Sigmoid colon (tissue), 7 donors: ENCODE data around the gene MAP3K3. TPM values are rescaled to one million over a fixed set of nuclear protein-coding genes. Genes with fewer than 3 reads are reported as not detected.
A peak's percentile ranks its signal among the peaks of the same experiment; 100 is the strongest.

Experiments used
- DNase-seq: peaks from one replicate; pipeline ENCODE4 v3.0.0-alpha.2; 2019
- H3K27ac ChIP-seq, 4 donors: fragments of 200-600 bp; sonication (generic); one replicate each; pipeline ENCODE4 v1.5.1; 2016 to 2019; ENCODE audit warnings: mild to moderate bottlenecking in 1 of 4
- H3K27me3 ChIP-seq, 3 donors: fragments of 200-600 bp; sonication (generic); one replicate each; pipeline ENCODE4 v1.5.1; 2019; ENCODE audit warnings: mild to moderate bottlenecking in 1 of 3
- H3K36me3 ChIP-seq, 4 donors: fragments of 200-600 bp; sonication (generic); one replicate each; pipeline ENCODE4 v1.5.1; 2016 to 2019
- H3K4me1 ChIP-seq, 4 donors: fragments of 200-600 bp; sonication (generic); one replicate each; pipeline ENCODE4 v1.5.1; 2017 to 2019
- H3K4me3 ChIP-seq, 4 donors: fragments of 200-600 bp; sonication (generic); one replicate each; pipeline ENCODE4 v1.5.1; 2017 to 2019; ENCODE audit warnings: mild to moderate bottlenecking in 2 of 4, moderate library complexity in 1 of 4
- H3K9me3 ChIP-seq, 4 donors: fragments of 200-600 bp in 3 of 4; sonication (generic) in 3 of 4; one replicate each; pipeline versions ENCODE4 v1.5.1 to v1.6.1; 2013 to 2019
- CTCF ChIP-seq, 4 experiments: fragments of 450-650 bp in 3 of 4; fragments of 200-600 bp in 1 of 4; IDR thresholded peaks; one replicate each; pipeline ENCODE4 v1.5.1; 2016 to 2019; ENCODE audit warnings: antibody characterized with exemption in 4 of 4, mild to moderate bottlenecking in 3 of 4, moderate library complexity in 2 of 4
- EP300 ChIP-seq, 4 donors: sonication (generic); formaldehyde crosslinking; IDR thresholded peaks; one replicate each; pipeline ENCODE4 v1.6.1; 2017; ENCODE audit warnings: antibody characterized with exemption in 4 of 4
- POLR2A ChIP-seq, 2 donors: fragments of 450-650 bp; IDR thresholded peaks; one replicate each; pipeline ENCODE4 v1.6.1; 2016; ENCODE audit warnings: antibody characterized with exemption in 2 of 2, mild to moderate bottlenecking in 2 of 2, moderate library complexity in 2 of 2
- POLR2AphosphoS5 ChIP-seq, 4 donors: sonication (generic); formaldehyde crosslinking; IDR thresholded peaks; one replicate each; pipeline ENCODE4 v1.6.1; 2017; ENCODE audit warnings: antibody characterized with exemption in 4 of 4
- WGBS, 2 donors: extraction: QIAGEN DNeasy Blood & Tissue Kit; methylation state at CpG; one replicate each; pipeline ENCODE4 v1.1.7; 2013; 5-methylcytosine and 5-hydroxymethylcytosine counted together
- intact Hi-C: fragments of 100-400 bp; cut with DNase I; formaldehyde crosslinking; loops from one replicate; pipeline ENCODE4 v1.15.1; 2023
- polyA plus RNA-seq, 3 donors: library from polyadenylated mRNA; stranded (reverse); fragments of 200-250 nt; gene quantifications; one replicate each; pipeline ENCODE4 v1.2.3, GENCODE V29; 2013
- total RNA-seq, 4 donors: library from RNA; depleted of rRNA; stranded (reverse); fragments of >200 nt; gene quantifications; one replicate each; pipeline ENCODE4 v1.1.0, GENCODE V29; 2016
- donor health status: healthy with polysubstance abuse.
- donor health status: Bipolar disorder and iron deficiency.
- donor health status: healthy.

MAP3K3 gene
- total and polyA plus RNA-seq, 7 donors, result 4.4 to 68.7 (median 51.5) TPM

- intact Hi-C loops, result loop anchor here (5.0 kb wide), 2 partner anchors 42 to 78 kb away; partner anchors contain the start of genes MAP3K3 and STRADA
- TF ChIP-seq EP300 (IDR thresholded peaks at IDR 0.05) (no peak), POLR2A (IDR thresholded peaks at IDR 0.05) (no peak), CTCF (IDR thresholded peaks at IDR 0.05) (no peak), POLR2AphosphoS5 (IDR thresholded peaks at IDR 0.05) (no peak)
- H3K27ac ChIP-seq, result peak within 1 kb of the TSS; percentile 70 to 75 (median 72)
- peak; percentile 76 for DNase-seq
- 1% methylated on average over 133 of the region's 133 CpGs for WGBS, 2 donors
- H3K4me3 ChIP-seq, result peak within 1 kb of the TSS; percentile 40 to 76 (median 56)
- no peaks in the 10 kb centered on the region for H3K9me3 ChIP-seq
- no peaks in the 10 kb centered on the region for H3K27me3 ChIP-seq
- peaks cover 0 to 45% (median 38%) of the 10 kb centered on the region in 4 donors for H3K4me1 ChIP-seq
- peaks cover 0 to 22% (median 5%) of the 10 kb centered on the region in 4 donors for H3K36me3 ChIP-seq
These were observed 77.7 kb downstream of the MAP3K3 start, which contains the start of gene LIMD2 for GRCh38 chr17:63699638-63700527. Gene LIMD2, minus strand, starts transcription at chr17:63700125. Its CDS starts 827 bp downstream, at chr17:63699298.

GRCh38 chr17:63700528-63701455 is 78.6 kb downstream of the MAP3K3 start:
- intact Hi-C loops, result loop anchor here (5.0 kb wide), 1 partner anchor 42 kb away; the partner anchor contains the start of gene STRADA
- Histone ChIP-seq H3K4me1 (peaks cover 0 to 45% (median 38%) of the 10 kb centered on the region in 4 donors), H3K4me3 (peak overlapping the region; percentile 26 to 76 (median 56)), H3K27ac (peak overlapping the region; percentile 70 to 75 (median 72)), H3K27me3 (no peaks in the 10 kb centered on the region), H3K36me3 (peaks cover 3 to 31% (median 9%) of the 10 kb centered on the region in 4 donors), H3K9me3 (no peaks in the 10 kb centered on the region)
- TF ChIP-seq EP300 (IDR thresholded peaks at IDR 0.05) (no peak), POLR2AphosphoS5 (IDR thresholded peaks at IDR 0.05) (peak; percentile 10 to 60 (median 54)), CTCF (IDR thresholded peaks at IDR 0.05) (peak in 1 of 4 experiments; percentile 10)
- 7 to 33% methylated on average over 88 of the region's 88 CpGs for WGBS, 2 donors
- peak; percentile 83 for DNase-seq

- peaks cover 5 to 38% (median 14%) of the 10 kb centered on the region in 4 donors for H3K36me3 ChIP-seq
- no peak for DNase-seq
- WGBS, 2 donors, result 47 to 74% methylated on average over 10 of the region's 10 CpGs
- intact Hi-C loops, result loop anchor here (5.0 kb wide), 1 partner anchor 41 kb away; the partner anchor contains the start of gene STRADA
- H3K4me3 ChIP-seq, result peak overlapping the region in 2 of 4 donors; percentile 64 to 76
- H3K4me1 ChIP-seq, result peaks cover 0 to 45% (median 38%) of the 10 kb centered on the region in 4 donors
- TF ChIP-seq CTCF (IDR thresholded peaks at IDR 0.05) (no peak), EP300 (IDR thresholded peaks at IDR 0.05) (no peak), POLR2AphosphoS5 (IDR thresholded peaks at IDR 0.05) (no peak)
- no peaks in the 10 kb centered on the region for H3K9me3 ChIP-seq
- no peaks in the 10 kb centered on the region for H3K27me3 ChIP-seq
- peak overlapping the region; percentile 70 to 75 (median 72) for H3K27ac ChIP-seq
These were observed 79.2 kb downstream of the MAP3K3 start for GRCh38 chr17:63701456-63701820.
